ENCODE data around the gene ANKRD52. TPM values are rescaled to one million over a fixed set of nuclear protein-coding genes. Genes with fewer than 3 reads are reported as not detected.

Gene ANKRD52
- total and polyA plus RNA-seq, 2 experiments from 2014 or later, result 20.3 to 25.2 TPM

GRCh38 chr12:56256326-56256960, 1.7 kb downstream of the ANKRD52 start:
- no peaks in the 10 kb centered on the region for H3K9me2 ChIP-seq (ENCODE audit: insufficient read depth)
- Mint-ChIP-seq H3K9me3 (no peaks in the 10 kb centered on the region; the same call in 1 of the 3 replicates), H3K27me3 (ENCODE audit: insufficient read depth, low read depth, poor library complexity) (peaks cover 15% of the 10 kb centered on the region), H3K4me3 (peak overlapping the region; percentile 94), H3K4me1 (peaks cover 18% of the 10 kb centered on the region), H3K36me3 (ENCODE audit: low read depth) (peaks cover 51% of the 10 kb centered on the region), H3K27ac (peak overlapping the region; percentile 29; the same call in 1 of the 2 replicates)
- ATAC-seq (peak; percentile 10), DNase-seq (ENCODE audit: low spot score) (peak; percentile 40)
- peaks cover 47% of the 10 kb centered on the region for H3K36me3 ChIP-seq (ENCODE audit: insufficient read depth)
- peak overlapping the region; percentile 99 for H3K4me2 ChIP-seq
- H3F3A ChIP-seq (replicated peaks; ENCODE audit: low read depth), result peaks cover 28% of the 10 kb centered on the region
- H3K27ac ChIP-seq (ENCODE audit: low read depth), result no peak overlapping the region
- TF ChIP-seq CTCF (conservative IDR thresholded peaks at IDR 0.05; ENCODE audit: low read depth in 2 of 2) (peak; percentile 22 to 28; a peak in 1 of 4 replicates), ZNF331 (CRISPR knock-in tag; IDR thresholded peaks at IDR 0.05; ENCODE audit: low read depth) (no peak)
- peaks cover 16% of the 10 kb centered on the region for H4K20me1 ChIP-seq (replicated peaks; ENCODE audit: insufficient read depth)
- H3K27me3 ChIP-seq (ENCODE audit: insufficient read depth), result no peaks in the 10 kb centered on the region
- peaks cover 13% of the 10 kb centered on the region; the same call in 1 of the 2 replicates for H3K79me2 ChIP-seq (replicated peaks; ENCODE audit: insufficient read depth)
- H2AFZ ChIP-seq, result no peak overlapping the region
- peaks cover 17% of the 10 kb centered on the region for H3K4me1 ChIP-seq (ENCODE audit: insufficient read depth)
- peak overlapping the region; percentile 95 for H3K4me3 ChIP-seq

- Histone ChIP-seq H3K4me1 (ENCODE audit: insufficient read depth) (peaks cover 17% of the 10 kb centered on the region), H3K27me3 (ENCODE audit: insufficient read depth) (no peaks in the 10 kb centered on the region), H2AFZ (no peak overlapping the region), H3K27ac (ENCODE audit: low read depth) (no peak overlapping the region), H3K4me3 (no peak overlapping the region), H3K36me3 (ENCODE audit: insufficient read depth) (peaks cover 52% of the 10 kb centered on the region), H3F3A (replicated peaks; ENCODE audit: low read depth) (peaks cover 32% of the 10 kb centered on the region), H3K4me2 (no peak overlapping the region), H4K20me1 (replicated peaks; ENCODE audit: insufficient read depth) (peaks cover 16% of the 10 kb centered on the region), H3K9me2 (ENCODE audit: insufficient read depth) (no peaks in the 10 kb centered on the region), H3K79me2 (replicated peaks; ENCODE audit: insufficient read depth) (peaks cover 13% of the 10 kb centered on the region; the same call in 1 of the 2 replicates)
- no peak overlapping the region for H3K4me3 Mint-ChIP-seq
- peaks cover 56% of the 10 kb centered on the region for H3K36me3 Mint-ChIP-seq (ENCODE audit: low read depth)
- H3K4me1 Mint-ChIP-seq, result peaks cover 18% of the 10 kb centered on the region
- no peaks in the 10 kb centered on the region; the same call in 1 of the 3 replicates for H3K9me3 Mint-ChIP-seq
- H3K27ac Mint-ChIP-seq, result no peak overlapping the region
- peaks cover 12% of the 10 kb centered on the region for H3K27me3 Mint-ChIP-seq (ENCODE audit: insufficient read depth, low read depth, poor library complexity)
- ATAC-seq (no peak), DNase-seq (ENCODE audit: low spot score) (no peak)
- TF ChIP-seq, protein P1, sequence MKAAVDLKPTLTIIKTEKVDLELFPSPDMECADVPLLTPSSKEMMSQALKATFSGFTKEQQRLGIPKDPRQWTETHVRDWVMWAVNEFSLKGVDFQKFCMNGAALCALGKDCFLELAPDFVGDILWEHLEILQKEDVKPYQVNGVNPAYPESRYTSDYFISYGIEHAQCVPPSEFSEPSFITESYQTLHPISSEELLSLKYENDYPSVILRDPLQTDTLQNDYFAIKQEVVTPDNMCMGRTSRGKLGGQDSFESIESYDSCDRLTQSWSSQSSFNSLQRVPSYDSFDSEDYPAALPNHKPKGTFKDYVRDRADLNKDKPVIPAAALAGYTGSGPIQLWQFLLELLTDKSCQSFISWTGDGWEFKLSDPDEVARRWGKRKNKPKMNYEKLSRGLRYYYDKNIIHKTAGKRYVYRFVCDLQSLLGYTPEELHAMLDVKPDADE (IDR thresholded peaks at IDR 0.05), result no peak
- TF ChIP-seq CREB1 (CRISPR knock-in tag; IDR thresholded peaks at IDR 0.05; ENCODE audit: low read depth) (no peak), EZH2phosphoT487 (IDR thresholded peaks at IDR 0.05; ENCODE audit: unreplicated experiment) (no peak), REST (IDR thresholded peaks at IDR 0.05; ENCODE audit: unreplicated experiment) (no peak), EZH2 (IDR thresholded peaks at IDR 0.05; ENCODE audit: low read depth, unreplicated experiment) (no peak)
These were observed 2.5 kb downstream of the ANKRD52 start for GRCh38 chr12:56255671-56256070.
